H1 (cell line): ENCODE results near the gene SH3RF3. TPM values are rescaled to one million over a fixed set of nuclear protein-coding genes. Genes with fewer than 3 reads are reported as not detected.

Experiments
- BCL11A ChIP-seq, 2 experiments: IDR thresholded peaks; one replicate each; pipeline ENCODE4 v1.6.1; 2011; ENCODE audit warnings: low read depth in 2 of 2, low read length in 2 of 2, mild to moderate bottlenecking in 2 of 2
- KDM5A ChIP-seq: fragments of 200-600 bp; IDR thresholded peaks from 2 replicates; pipeline ENCODE4 v1.7.1; 2012; ENCODE audit warnings: mild to moderate bottlenecking, low read length, inconsistent platforms, mixed read lengths
- polyA plus RNA-seq, 7 experiments: library from polyadenylated mRNA; depleted of rRNA in 3 of 7; stranded (reverse) in 5 of 7; unstranded in 2 of 7; fragments of >200 nt in 5 of 7; fragments of 200-250 nt in 2 of 7; gene quantifications; 1 replicate in 5 of 7; 2 replicates in 1 of 7; 4 replicates in 1 of 7; pipeline versions ENCODE4 v1.2.1 to v1.2.3, GENCODE V29; 2011 to 2013; ENCODE audit warnings: missing spikeins in 2 of 7, mixed read lengths in 2 of 7
- total RNA-seq: library from RNA; stranded (reverse); fragmentation: NEBNext Ultra II Directional; extraction: Animal tissue kit (Norgen Biotek cat#: 25700); gene quantifications from 2 replicates; pipeline ENCODE4 v1.2.1, GENCODE V29; 2021

Gene SH3RF3
- total and polyA plus RNA-seq, 2 of the 8 experiments (the other 6 are each of a cell fraction or from before 2014, with no cell fraction given) = 0.11 to 0.65 TPM

GRCh38 chr2:109411640-109412325, 282.8 kb downstream of the SH3RF3 start (continued):
- no peak for TF ChIP-seq BCL11A (IDR thresholded peaks at IDR 0.05; ENCODE audit: low read depth in 2 of 2, low read length in 2 of 2)
- no peak for TF ChIP-seq KDM5A
